Spleen (tissue), 7 donors: ENCODE measurements around the gene NUMB.

Experiments
- POLR2A ChIP-seq, 3 donors: fragments of 450-650 bp; IDR thresholded peaks; one replicate each; pipeline ENCODE4 v1.5.1; 2017; ENCODE audit warnings: antibody characterized with exemption in 3 of 3, mild to moderate bottlenecking in 1 of 3
- POLR2AphosphoS5 ChIP-seq, 3 donors: sonication (generic); formaldehyde crosslinking; IDR thresholded peaks; one replicate each; pipeline ENCODE4 v1.5.1; 2017; ENCODE audit warnings: antibody characterized with exemption in 3 of 3
- TF ChIP-seq, protein P1 (sequence below), 11 experiments: fragments of 200-600 bp in 7 of 11; fragments of 450-650 bp in 4 of 11; sonication (generic) in 4 of 11; IDR thresholded peaks in 8 of 11; conservative IDR thresholded peaks in 3 of 11; 1 replicate in 7 of 11; 2 replicates in 4 of 11; pipeline versions ENCODE4 v1.4.0 to v1.8.0; 2016 to 2021; ENCODE audit warnings: antibody characterized with exemption in 11 of 11, inconsistent platforms in 4 of 11, mild to moderate bottlenecking in 1 of 11
- donor health status: DM: no; HTN: no; CAD: no; lungs with moderate emphysema.
- donor health status: DM: no; HTN: no; CAD: no.
- donor health status: DM: no; HTN: no; CAD: no.

GRCh38 chr14:73265721-73266046, 192.7 kb downstream of the NUMB start:
- TF ChIP-seq, protein P1, sequence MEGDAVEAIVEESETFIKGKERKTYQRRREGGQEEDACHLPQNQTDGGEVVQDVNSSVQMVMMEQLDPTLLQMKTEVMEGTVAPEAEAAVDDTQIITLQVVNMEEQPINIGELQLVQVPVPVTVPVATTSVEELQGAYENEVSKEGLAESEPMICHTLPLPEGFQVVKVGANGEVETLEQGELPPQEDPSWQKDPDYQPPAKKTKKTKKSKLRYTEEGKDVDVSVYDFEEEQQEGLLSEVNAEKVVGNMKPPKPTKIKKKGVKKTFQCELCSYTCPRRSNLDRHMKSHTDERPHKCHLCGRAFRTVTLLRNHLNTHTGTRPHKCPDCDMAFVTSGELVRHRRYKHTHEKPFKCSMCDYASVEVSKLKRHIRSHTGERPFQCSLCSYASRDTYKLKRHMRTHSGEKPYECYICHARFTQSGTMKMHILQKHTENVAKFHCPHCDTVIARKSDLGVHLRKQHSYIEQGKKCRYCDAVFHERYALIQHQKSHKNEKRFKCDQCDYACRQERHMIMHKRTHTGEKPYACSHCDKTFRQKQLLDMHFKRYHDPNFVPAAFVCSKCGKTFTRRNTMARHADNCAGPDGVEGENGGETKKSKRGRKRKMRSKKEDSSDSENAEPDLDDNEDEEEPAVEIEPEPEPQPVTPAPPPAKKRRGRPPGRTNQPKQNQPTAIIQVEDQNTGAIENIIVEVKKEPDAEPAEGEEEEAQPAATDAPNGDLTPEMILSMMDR (IDR thresholded peaks at IDR 0.05 in 8 of 11, conservative IDR thresholded peaks at IDR 0.05 in 3 of 11) = no peak
- TF ChIP-seq POLR2A (IDR thresholded peaks at IDR 0.05) (no peak), POLR2AphosphoS5 (IDR thresholded peaks at IDR 0.05) (no peak)
